Peyer's patch (tissue), 4 donors: ENCODE data around the gene MTFR1L.

Experiments used
- CTCF ChIP-seq, 6 experiments: fragments of 450-650 bp in 4 of 6; fragments of 200-600 bp in 2 of 6; sonication (generic) in 1 of 6; IDR thresholded peaks; one replicate each; pipeline ENCODE4 v1.5.1; 2017 to 2019; ENCODE audit warnings: antibody characterized with exemption in 6 of 6, mild to moderate bottlenecking in 3 of 6, moderate library complexity in 1 of 6
- POLR2A ChIP-seq, 2 donors: fragments of 450-650 bp; IDR thresholded peaks; one replicate each; pipeline ENCODE4 v1.5.1; 2017; ENCODE audit warnings: antibody characterized with exemption in 2 of 2, mild to moderate bottlenecking in 2 of 2, moderate library complexity in 2 of 2

DNA sequence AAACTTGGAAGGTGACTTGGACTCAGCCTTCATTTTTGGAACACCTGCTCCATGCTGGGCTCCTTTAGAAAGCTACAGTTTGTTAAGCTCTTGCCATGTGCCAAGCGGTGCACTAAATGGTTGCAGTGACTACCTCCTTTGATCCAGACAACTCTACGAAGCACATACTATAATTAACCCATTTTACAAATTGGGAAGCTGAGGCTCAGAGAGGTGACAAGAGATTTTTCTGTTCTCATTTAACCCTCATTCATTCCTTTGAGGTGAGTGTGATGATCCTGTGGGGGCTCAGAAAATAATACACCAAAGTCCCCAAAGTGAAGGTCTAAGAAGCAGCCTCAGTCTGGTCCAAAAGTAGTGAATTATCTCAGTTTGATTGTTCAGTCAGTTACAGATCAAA lies 57.4 kb downstream of the MTFR1L start:
- TF ChIP-seq CTCF (IDR thresholded peaks at IDR 0.05), result no peak
- no peak for TF ChIP-seq POLR2A (IDR thresholded peaks at IDR 0.05)
